Activated B cell treated with CpG ODN at 0.5 μM for 24 hours (primary cell): ENCODE measurements around the gene NUBPL. TPM values are rescaled to one million over a fixed set of nuclear protein-coding genes. Genes with fewer than 3 reads are reported as not detected.
"Not testable (repeated sequence)": the region's sequence is repeated elsewhere in the genome, so short reads cannot be mapped to it uniquely, and the experiment has no call there.

ENCODE experiments used
- ATAC-seq: fragments of 200-7000 bp; cut with Tn5 transposase; one replicate; pipeline ENCODE4 v1.10.0; 2021; ENCODE audit warnings: low read depth, mild to moderate bottlenecking, moderate library complexity
- CTCF ChIA-PET: fragments of 350-600 bp; sonication (Branson Sonifier 250); formaldehyde crosslinking; loops from one replicate; lab custom pipeline; 2021; ENCODE audit warnings: antibody characterized with exemption; lab: Charles Lee
- POLR2A ChIA-PET: fragments of 350-600 bp; sonication (Branson Sonifier 250); formaldehyde crosslinking; loops from one replicate; lab custom pipeline; 2021; ENCODE audit warnings: antibody characterized with exemption; lab: Charles Lee
- DNase-seq: peaks from one replicate; pipeline ENCODE4 v3.0.0; 2022
- H3K27ac Mint-ChIP-seq: one replicate; pipeline ENCODE4 v1.8.0; 2020; ENCODE audit warnings: mixed read lengths
- H3K27me3 Mint-ChIP-seq: one replicate; pipeline ENCODE4 v1.8.0; 2021; ENCODE audit warnings: mixed read lengths
- H3K36me3 Mint-ChIP-seq: one replicate; pipeline ENCODE4 v1.8.0; 2021; ENCODE audit warnings: low read depth, mixed read lengths
- H3K4me1 Mint-ChIP-seq: one replicate; pipeline ENCODE4 v1.8.0; 2021; ENCODE audit warnings: mixed read lengths
- H3K4me3 Mint-ChIP-seq: one replicate; pipeline ENCODE4 v1.8.0; 2020; ENCODE audit warnings: mild to moderate bottlenecking, mixed read lengths
- H3K9me3 Mint-ChIP-seq: one replicate; pipeline ENCODE4 v1.8.0; 2020; ENCODE audit warnings: mixed read lengths
- intact Hi-C: fragments of 100-400 bp; cut with micrococcal nuclease; formaldehyde crosslinking; loops from one replicate; pipeline ENCODE4 v1.15.1; 2024
- total RNA-seq: library from RNA; stranded (reverse); gene quantifications from 2 replicates; pipeline ENCODE4 v1.2.3, GENCODE V29; 2022
- TF ChIP-seq, protein P1 (sequence below): fragments of 200-600 bp; IDR thresholded peaks from one replicate; pipeline ENCODE4 v1.8.0; 2022; ENCODE audit warnings: antibody characterized with exemption, mild to moderate bottlenecking

The NUBPL gene
- total RNA-seq, 1 donor from 2014 or later, result 11.7 TPM

DNA sequence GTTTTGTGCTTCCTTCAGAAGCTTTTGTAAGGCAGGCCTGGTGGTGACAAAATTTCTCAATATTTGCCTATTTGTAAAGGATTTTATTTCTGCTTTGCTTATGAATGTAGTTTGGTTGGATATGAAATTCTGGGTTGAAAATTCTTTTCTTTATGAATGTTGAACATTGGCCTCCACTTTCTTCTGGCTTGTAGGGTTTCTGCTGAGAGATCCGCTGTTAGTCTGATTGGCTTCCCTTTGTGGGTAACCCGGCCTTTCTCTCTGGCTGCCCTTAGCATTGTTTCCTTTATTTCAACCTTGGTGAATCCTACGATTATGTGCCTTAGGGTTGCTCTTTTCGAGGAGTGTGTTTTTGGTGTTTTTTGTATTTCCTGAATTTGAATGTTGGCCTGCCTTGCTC lies 58.2 kb downstream of the NUBPL start:
- Mint-ChIP-seq H3K9me3 (peaks cover 42% of the 10 kb centered on the region), H3K36me3 (peaks cover 58% of the 10 kb centered on the region), H3K27me3 (no peaks in the 10 kb centered on the region), H3K27ac (no peak overlapping the region), H3K4me3 (no peak overlapping the region), H3K4me1 (no peaks in the 10 kb centered on the region)
- POLR2A ChIA-PET, result no interaction called here
- DNase-seq, result no peak
- TF ChIP-seq, protein P1, sequence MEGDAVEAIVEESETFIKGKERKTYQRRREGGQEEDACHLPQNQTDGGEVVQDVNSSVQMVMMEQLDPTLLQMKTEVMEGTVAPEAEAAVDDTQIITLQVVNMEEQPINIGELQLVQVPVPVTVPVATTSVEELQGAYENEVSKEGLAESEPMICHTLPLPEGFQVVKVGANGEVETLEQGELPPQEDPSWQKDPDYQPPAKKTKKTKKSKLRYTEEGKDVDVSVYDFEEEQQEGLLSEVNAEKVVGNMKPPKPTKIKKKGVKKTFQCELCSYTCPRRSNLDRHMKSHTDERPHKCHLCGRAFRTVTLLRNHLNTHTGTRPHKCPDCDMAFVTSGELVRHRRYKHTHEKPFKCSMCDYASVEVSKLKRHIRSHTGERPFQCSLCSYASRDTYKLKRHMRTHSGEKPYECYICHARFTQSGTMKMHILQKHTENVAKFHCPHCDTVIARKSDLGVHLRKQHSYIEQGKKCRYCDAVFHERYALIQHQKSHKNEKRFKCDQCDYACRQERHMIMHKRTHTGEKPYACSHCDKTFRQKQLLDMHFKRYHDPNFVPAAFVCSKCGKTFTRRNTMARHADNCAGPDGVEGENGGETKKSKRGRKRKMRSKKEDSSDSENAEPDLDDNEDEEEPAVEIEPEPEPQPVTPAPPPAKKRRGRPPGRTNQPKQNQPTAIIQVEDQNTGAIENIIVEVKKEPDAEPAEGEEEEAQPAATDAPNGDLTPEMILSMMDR, result no peak
- CTCF ChIA-PET, result no interaction called here
- intact Hi-C loops, result no loop called here
- no peak for ATAC-seq

- H3K27ac Mint-ChIP-seq, CTCF ChIA-PET, DNase-seq, POLR2A ChIA-PET, H3K4me3 Mint-ChIP-seq, intact Hi-C loops, H3K27me3 Mint-ChIP-seq, H3K4me1 Mint-ChIP-seq, ATAC-seq: not testable (repeated sequence)
- Mint-ChIP-seq H3K36me3 (peaks cover 61% of the 10 kb centered on the region), H3K9me3 (peaks cover 40% of the 10 kb centered on the region)
These were observed 59.7 kb downstream of the NUBPL start for GRCh38 chr14:31620898-31621297.

GRCh38 chr14:31622060-31622459 lies 60.9 kb downstream of the NUBPL start:
- POLR2A ChIA-PET, result no interaction called here
- H3K27ac Mint-ChIP-seq, result no peak overlapping the region
- H3K27me3 Mint-ChIP-seq, result no peaks in the 10 kb centered on the region
- intact Hi-C loops, result no loop called here
- no peaks in the 10 kb centered on the region for H3K4me1 Mint-ChIP-seq
- no peak for DNase-seq
- H3K9me3 Mint-ChIP-seq, result peaks cover 40% of the 10 kb centered on the region
- H3K36me3 Mint-ChIP-seq, result peaks cover 59% of the 10 kb centered on the region
- H3K4me3 Mint-ChIP-seq, result no peak overlapping the region
- no peak for ATAC-seq
- TF ChIP-seq, protein P1, result no peak
- CTCF ChIA-PET, result no interaction called here

GRCh38 chr14:31652900-31653299 lies 91.7 kb downstream of the NUBPL start:
- H3K36me3 Mint-ChIP-seq, result peaks cover 35% of the 10 kb centered on the region
- not testable (repeated sequence) for H3K27ac Mint-ChIP-seq

GRCh38 chr14:31657917-31658316 lies 96.7 kb downstream of the NUBPL start:
- Mint-ChIP-seq H3K27ac (no peak overlapping the region), H3K4me1 (peaks cover 11% of the 10 kb centered on the region), H3K36me3 (peaks cover 31% of the 10 kb centered on the region), H3K9me3 (peaks cover 17% of the 10 kb centered on the region), H3K27me3 (no peaks in the 10 kb centered on the region), H3K4me3 (no peak overlapping the region)
- TF ChIP-seq, protein P1, result no peak
- DNase-seq (no peak), ATAC-seq (no peak)
- intact Hi-C loops, result no loop called here
- ChIA-PET POLR2A (no interaction called here), CTCF (no interaction called here)

More at GRCh38 chr14:31652900-31653299, 91.7 kb downstream of the NUBPL start:
- CTCF ChIA-PET, DNase-seq, H3K4me3 Mint-ChIP-seq, H3K27me3 Mint-ChIP-seq, ATAC-seq, intact Hi-C loops, H3K4me1 Mint-ChIP-seq, POLR2A ChIA-PET: not testable (repeated sequence)
- peaks cover 18% of the 10 kb centered on the region for H3K9me3 Mint-ChIP-seq

GRCh38 chr14:31659278-31659677 lies 98.1 kb downstream of the NUBPL start:
- intact Hi-C loops, result no loop called here
- Mint-ChIP-seq H3K36me3 (peaks cover 35% of the 10 kb centered on the region), H3K4me3 (no peak overlapping the region)

More at GRCh38 chr14:31659278-31659677, 98.1 kb downstream of the NUBPL start:
- ATAC-seq (no peak), DNase-seq (no peak)
- CTCF ChIA-PET, result no interaction called here
- TF ChIP-seq, protein P1, result no peak
- peaks cover 11% of the 10 kb centered on the region for H3K4me1 Mint-ChIP-seq
- POLR2A ChIA-PET, result no interaction called here
- H3K27ac Mint-ChIP-seq, result no peak overlapping the region
- peaks cover 12% of the 10 kb centered on the region for H3K9me3 Mint-ChIP-seq
- H3K27me3 Mint-ChIP-seq, result no peaks in the 10 kb centered on the region
